Astrocyte (in vitro differentiated cells and primary cell): ENCODE data around the gene ABHD17C.

Source experiments
- EZH2 ChIP-seq: IDR thresholded peaks from 2 replicates; pipeline ENCODE4 v1.6.1; 2012; ENCODE audit warnings: mild to moderate bottlenecking, low read length, inconsistent platforms; ENCODE audit not compliant: insufficient read depth
- TF ChIP-seq, protein P1 (sequence below): IDR thresholded peaks from 2 replicates; pipeline ENCODE4 v1.5.1; 2011; ENCODE audit warnings: low read depth, mild to moderate bottlenecking, inconsistent platforms, low read length, moderate library complexity; ENCODE audit not compliant: insufficient read depth

DNA sequence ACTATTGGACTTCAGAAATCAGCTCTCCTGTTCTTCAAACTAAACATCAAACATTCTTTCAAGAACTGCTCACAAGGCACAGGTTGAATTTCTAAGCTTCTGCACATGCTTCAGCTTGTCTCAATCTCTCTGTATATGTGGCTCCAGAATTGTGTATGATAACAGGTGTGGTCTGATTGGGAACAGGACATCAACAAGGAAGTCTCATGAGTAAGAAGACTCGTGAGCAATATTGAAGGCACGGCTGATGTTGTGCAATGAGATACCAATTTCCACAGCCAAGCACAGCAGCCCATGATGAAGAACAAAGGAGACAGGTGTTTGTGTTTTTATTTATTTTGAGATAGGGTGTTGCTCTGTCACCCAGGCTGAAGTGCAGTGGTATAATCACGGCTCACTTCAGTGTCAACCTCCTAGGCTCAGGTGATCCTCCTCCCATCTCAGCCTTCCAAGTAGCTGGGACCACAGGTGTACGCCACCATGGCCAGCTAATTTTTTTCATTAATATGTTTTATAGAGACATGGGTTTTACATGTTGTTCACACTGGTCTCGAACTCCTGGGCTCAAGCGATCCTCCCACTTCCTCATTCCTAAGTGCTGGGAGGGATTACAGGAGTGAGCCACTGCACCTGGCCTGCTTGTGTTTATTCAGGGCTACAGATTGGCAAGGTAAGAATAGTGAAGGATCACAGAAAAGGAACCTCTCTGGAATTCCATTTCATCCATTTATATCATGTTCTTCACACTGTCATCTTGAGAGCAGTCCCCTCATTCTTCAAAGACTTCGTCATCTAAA, 32.2 kb upstream of the ABHD17C start:
- TF ChIP-seq, protein P1, sequence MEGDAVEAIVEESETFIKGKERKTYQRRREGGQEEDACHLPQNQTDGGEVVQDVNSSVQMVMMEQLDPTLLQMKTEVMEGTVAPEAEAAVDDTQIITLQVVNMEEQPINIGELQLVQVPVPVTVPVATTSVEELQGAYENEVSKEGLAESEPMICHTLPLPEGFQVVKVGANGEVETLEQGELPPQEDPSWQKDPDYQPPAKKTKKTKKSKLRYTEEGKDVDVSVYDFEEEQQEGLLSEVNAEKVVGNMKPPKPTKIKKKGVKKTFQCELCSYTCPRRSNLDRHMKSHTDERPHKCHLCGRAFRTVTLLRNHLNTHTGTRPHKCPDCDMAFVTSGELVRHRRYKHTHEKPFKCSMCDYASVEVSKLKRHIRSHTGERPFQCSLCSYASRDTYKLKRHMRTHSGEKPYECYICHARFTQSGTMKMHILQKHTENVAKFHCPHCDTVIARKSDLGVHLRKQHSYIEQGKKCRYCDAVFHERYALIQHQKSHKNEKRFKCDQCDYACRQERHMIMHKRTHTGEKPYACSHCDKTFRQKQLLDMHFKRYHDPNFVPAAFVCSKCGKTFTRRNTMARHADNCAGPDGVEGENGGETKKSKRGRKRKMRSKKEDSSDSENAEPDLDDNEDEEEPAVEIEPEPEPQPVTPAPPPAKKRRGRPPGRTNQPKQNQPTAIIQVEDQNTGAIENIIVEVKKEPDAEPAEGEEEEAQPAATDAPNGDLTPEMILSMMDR: no peak
- no peak for TF ChIP-seq EZH2
